Measurements from ENCODE around the gene CROCC2.

Gene CROCC2

GRCh38 chr2:240906141-240906910 is at the start of gene CROCC2:
TSS of gene CROCC2 (plus strand) at chr2:240906336. CDS start at chr2:240906514, 178 bp downstream.
- no peaks in the 10 kb centered on the region for H3K9me3 Mint-ChIP-seq
- no peaks in the 10 kb centered on the region for H3K36me3 Mint-ChIP-seq (ENCODE audit: low read depth)
- no peak within 1 kb of the TSS for H3K27ac Mint-ChIP-seq
- H3K4me3 Mint-ChIP-seq, result no peak within 1 kb of the TSS
- DNase-seq (no peak), ATAC-seq (no peak)
- no peaks in the 10 kb centered on the region for H3K4me1 Mint-ChIP-seq
- H3K27me3 Mint-ChIP-seq, result no peaks in the 10 kb centered on the region

DNA sequence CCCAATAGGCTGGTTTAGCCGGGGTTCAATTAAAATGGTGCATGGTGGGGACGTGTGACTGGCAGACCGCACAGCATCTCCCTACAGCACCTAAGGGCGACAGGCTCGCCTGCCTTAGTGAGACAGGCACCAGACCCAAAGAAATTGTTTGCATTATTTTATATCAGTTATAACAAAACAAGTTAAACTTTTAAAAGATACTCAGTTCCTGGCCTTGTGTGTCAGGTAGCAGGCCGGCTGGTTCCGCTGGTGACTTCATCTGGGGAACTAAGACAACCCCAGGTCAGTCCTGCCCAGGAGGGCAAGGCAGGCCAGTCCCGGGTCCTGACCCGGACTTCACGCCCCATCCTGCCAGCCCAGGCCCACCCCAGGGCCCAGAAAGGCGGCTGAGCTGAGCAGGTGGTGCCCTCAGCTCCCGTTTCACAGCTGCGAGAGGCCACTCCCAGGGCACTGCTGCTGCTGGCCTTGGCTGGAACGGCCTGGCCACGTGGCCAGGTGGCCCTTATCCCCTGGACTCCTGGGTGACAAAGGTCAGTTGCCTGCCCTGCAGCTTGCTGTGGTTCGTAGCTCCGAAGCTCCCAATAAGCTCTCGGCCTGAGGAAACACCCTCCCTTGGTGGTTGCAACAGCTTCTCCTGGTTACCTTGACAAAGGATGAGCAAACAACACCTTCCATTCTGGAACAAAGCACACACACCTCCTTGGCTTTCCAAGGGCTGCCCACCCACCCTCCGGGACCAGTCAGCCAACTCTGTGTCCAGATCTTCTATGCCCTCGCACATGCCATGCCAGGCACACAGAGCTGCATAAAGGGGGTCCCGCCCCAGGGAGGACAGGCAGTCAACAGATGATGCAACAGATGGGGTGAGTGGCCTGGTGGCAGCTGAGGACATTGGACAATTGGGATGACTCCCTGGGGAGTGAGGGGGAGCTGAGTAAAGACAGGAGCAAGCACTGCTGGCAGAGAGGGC is 48.8 kb upstream of the CROCC2 start:
- H3K27ac Mint-ChIP-seq, result no peak overlapping the region
- H3K27me3 Mint-ChIP-seq, result no peaks in the 10 kb centered on the region
- ATAC-seq, result no peak

GRCh38 chr2:240858321-240858720 is 47.8 kb upstream of the CROCC2 start:
- Mint-ChIP-seq H3K4me3 (no peak overlapping the region), H3K4me1 (no peaks in the 10 kb centered on the region), H3K36me3 (ENCODE audit: low read depth) (no peaks in the 10 kb centered on the region), H3K27me3 (no peaks in the 10 kb centered on the region), H3K9me3 (peaks cover 9% of the 10 kb centered on the region), H3K27ac (no peak overlapping the region)
- DNase-seq, result no peak
- no peak for ATAC-seq

More for the DNA sequence above, 48.8 kb upstream of the CROCC2 start:
- Mint-ChIP-seq H3K9me3 (peaks cover 9% of the 10 kb centered on the region), H3K36me3 (ENCODE audit: low read depth) (no peaks in the 10 kb centered on the region), H3K4me3 (no peak overlapping the region), H3K4me1 (no peaks in the 10 kb centered on the region)
- DNase-seq, result no peak

DNA sequence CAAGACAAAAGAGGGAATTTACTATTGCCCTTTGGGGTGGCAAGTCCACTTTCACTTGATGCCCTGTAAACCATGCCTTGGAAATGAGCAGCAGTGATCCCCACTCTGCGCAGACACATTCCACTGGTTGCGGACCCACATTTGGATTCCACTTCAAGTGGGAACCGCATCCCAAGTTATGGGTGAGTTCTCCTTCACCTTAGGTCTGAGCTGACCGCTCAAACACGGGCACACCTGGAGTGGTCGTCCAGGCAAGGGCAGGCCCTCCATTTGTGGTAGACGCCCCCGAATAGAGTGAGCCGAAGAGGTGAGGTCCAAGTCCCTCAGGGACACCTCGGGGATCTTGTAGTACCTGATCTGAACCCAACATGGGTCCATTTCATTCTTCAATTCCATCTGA is 47.3 kb upstream of the CROCC2 start:
- H3K9me3 Mint-ChIP-seq, result peaks cover 9% of the 10 kb centered on the region
- H3K4me3 Mint-ChIP-seq, result no peak overlapping the region
- DNase-seq, result no peak
- no peak overlapping the region for H3K27ac Mint-ChIP-seq
- H3K4me1 Mint-ChIP-seq, result no peaks in the 10 kb centered on the region
- no peaks in the 10 kb centered on the region for H3K27me3 Mint-ChIP-seq
- H3K36me3 Mint-ChIP-seq (ENCODE audit: low read depth), result no peaks in the 10 kb centered on the region
- no peak for ATAC-seq

DNA sequence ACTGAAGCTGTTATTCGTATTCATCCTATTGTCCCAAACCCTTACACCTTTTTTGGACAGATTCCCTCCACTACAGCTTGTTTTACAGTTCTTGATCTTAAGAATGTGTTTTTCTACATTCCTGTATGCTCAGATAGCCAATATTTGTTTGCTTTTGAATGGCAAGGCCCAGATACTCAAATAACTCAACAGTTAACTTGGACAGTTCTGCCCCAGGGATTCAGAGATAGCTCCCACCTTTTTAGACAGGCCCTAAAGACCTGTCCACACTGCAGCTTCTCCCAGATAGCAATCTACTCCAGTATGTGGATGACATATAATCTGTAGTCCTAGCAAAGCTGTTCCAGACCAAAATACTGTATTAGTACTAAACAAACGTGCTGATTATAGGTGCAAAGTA is 44.6 kb upstream of the CROCC2 start:
- no peak overlapping the region for H3K4me3 Mint-ChIP-seq
- H3K4me1 Mint-ChIP-seq, result no peaks in the 10 kb centered on the region
- H3K27ac Mint-ChIP-seq, result no peak overlapping the region
- H3K36me3 Mint-ChIP-seq (ENCODE audit: low read depth), result no peaks in the 10 kb centered on the region
- no peaks in the 10 kb centered on the region for H3K27me3 Mint-ChIP-seq
- ATAC-seq (no peak), DNase-seq (no peak)
- no peaks in the 10 kb centered on the region for H3K9me3 Mint-ChIP-seq

- ATAC-seq (no peak), DNase-seq (no peak)
- H3K9me3 Mint-ChIP-seq, result no peaks in the 10 kb centered on the region
- no peaks in the 10 kb centered on the region for H3K4me1 Mint-ChIP-seq
- no peak overlapping the region for H3K27ac Mint-ChIP-seq
- H3K4me3 Mint-ChIP-seq, result no peak overlapping the region
- no peaks in the 10 kb centered on the region for H3K27me3 Mint-ChIP-seq
- no peaks in the 10 kb centered on the region for H3K36me3 Mint-ChIP-seq (ENCODE audit: low read depth)
Observed at GRCh38 chr2:240864475-240864874, 41.7 kb upstream of the CROCC2 start.

DNA sequence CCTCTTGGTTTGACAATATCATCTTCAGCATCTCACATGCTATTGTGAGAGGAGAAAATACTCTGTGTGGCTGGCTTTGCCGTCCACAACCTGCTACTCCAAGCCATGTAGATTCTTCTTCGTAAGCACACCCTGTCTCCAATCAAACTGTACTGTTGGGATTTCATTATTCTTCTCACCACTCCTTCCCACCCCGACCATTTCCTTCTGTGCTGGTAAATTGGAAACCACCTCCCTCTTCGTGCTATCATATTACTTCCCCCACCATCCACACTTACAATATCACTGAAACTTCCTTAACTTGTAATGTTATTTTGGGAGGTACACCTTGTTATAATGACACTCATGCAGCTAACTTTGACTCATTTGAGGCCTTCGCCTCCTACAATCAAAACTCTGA is 40.7 kb upstream of the CROCC2 start:
- H3K4me1 Mint-ChIP-seq, result no peaks in the 10 kb centered on the region
- H3K36me3 Mint-ChIP-seq (ENCODE audit: low read depth), result no peaks in the 10 kb centered on the region
- DNase-seq, result no peak
- ATAC-seq, result no peak
- H3K27me3 Mint-ChIP-seq, result no peaks in the 10 kb centered on the region
- no peak overlapping the region for H3K4me3 Mint-ChIP-seq
- H3K27ac Mint-ChIP-seq, result no peak overlapping the region
- H3K9me3 Mint-ChIP-seq, result no peaks in the 10 kb centered on the region

- DNase-seq (no peak), ATAC-seq (no peak)
- Mint-ChIP-seq H3K4me1 (no peaks in the 10 kb centered on the region), H3K9me3 (no peaks in the 10 kb centered on the region), H3K36me3 (ENCODE audit: low read depth) (no peaks in the 10 kb centered on the region), H3K4me3 (no peak within 1 kb of the TSS), H3K27ac (no peak within 1 kb of the TSS), H3K27me3 (no peaks in the 10 kb centered on the region)
Observed at GRCh38 chr2:240868286-240869108, 37.6 kb upstream of the CROCC2 start, which contains the start of gene AGXT. TSS of gene AGXT (plus strand) at chr2:240868824. CDS start at chr2:240868866, 42 bp downstream.

- H3K4me1 Mint-ChIP-seq, result no peaks in the 10 kb centered on the region
- no peaks in the 10 kb centered on the region for H3K9me3 Mint-ChIP-seq
- no peaks in the 10 kb centered on the region for H3K27me3 Mint-ChIP-seq
- H3K4me3 Mint-ChIP-seq, result no peak overlapping the region
- no peaks in the 10 kb centered on the region for H3K36me3 Mint-ChIP-seq (ENCODE audit: low read depth)
- H3K27ac Mint-ChIP-seq, result no peak overlapping the region
- DNase-seq (no peak), ATAC-seq (no peak)
Observed at GRCh38 chr2:240869109-240869955, 36.8 kb upstream of the CROCC2 start.

DNA sequence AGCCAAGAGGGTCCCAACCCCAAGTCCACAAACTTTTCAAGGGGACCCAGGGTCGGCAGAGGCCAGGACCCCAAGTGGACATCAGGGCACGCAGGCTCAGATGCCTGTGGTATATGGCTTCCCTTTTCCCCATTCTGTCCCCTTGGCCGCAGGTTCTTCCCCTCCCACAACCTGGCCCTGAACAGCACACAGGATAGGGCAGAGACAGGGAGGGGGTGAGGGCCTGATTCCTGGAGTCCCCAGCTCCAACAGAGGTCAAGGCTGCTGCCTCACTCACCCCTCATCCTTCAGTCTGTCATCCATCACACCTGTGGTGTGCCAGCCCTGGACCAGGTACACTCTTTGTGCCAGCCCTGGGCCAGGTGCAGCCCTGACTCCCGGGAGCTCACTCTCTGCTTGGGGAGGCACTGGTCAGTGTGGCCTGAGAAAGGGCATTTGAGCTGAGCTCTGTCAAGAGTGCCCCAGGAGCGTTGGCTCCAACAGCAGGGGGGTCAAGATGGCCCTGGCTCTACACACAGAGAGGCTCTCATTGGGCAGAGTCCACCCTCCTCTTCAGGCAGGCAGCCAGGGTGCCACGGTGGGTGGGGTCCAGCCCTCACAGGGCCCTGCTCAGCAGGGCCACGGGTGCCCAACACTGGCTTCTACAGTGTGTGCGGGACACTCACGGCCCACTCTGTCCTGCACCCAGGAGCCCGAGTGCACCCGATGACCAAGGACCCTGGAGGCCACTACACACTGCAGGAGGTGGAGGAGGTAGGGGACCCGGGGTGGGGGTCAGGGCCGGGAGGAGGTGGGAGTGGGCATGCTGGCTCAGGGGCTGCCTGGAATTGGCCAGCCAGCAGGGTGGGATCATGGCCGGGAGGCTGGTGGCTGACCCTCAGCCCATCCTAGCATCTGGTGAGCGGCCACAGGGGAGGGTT is 35.9 kb upstream of the CROCC2 start:
- ATAC-seq, result no peak
- no peaks in the 10 kb centered on the region for H3K4me1 Mint-ChIP-seq
- H3K4me3 Mint-ChIP-seq, result no peak overlapping the region
- no peaks in the 10 kb centered on the region for H3K9me3 Mint-ChIP-seq
- H3K27ac Mint-ChIP-seq, result no peak overlapping the region
- DNase-seq, result no peak
- H3K27me3 Mint-ChIP-seq, result no peaks in the 10 kb centered on the region
- no peaks in the 10 kb centered on the region for H3K36me3 Mint-ChIP-seq (ENCODE audit: low read depth)

- Mint-ChIP-seq H3K27me3 (no peaks in the 10 kb centered on the region), H3K36me3 (ENCODE audit: low read depth) (no peaks in the 10 kb centered on the region), H3K4me3 (no peak overlapping the region), H3K9me3 (no peaks in the 10 kb centered on the region), H3K4me1 (no peaks in the 10 kb centered on the region), H3K27ac (no peak overlapping the region)
- no peak for DNase-seq
- no peak for ATAC-seq
Observed at GRCh38 chr2:240871071-240871958, 34.8 kb upstream of the CROCC2 start.
